IMR-90 (cell line): ENCODE data around the gene TEKT4. TPM values are rescaled to one million over a fixed set of nuclear protein-coding genes. Genes with fewer than 3 reads are reported as not detected.

ENCODE experiments used
- ATAC-seq: fragments of 200-7000 bp; cut with Tn5 transposase; 2 replicates; pipeline ENCODE4 v1.9.1; 2020; ENCODE audit warnings: low read depth, mild to moderate bottlenecking, moderate library complexity
- BruUV-seq: library from RNA; stranded (reverse); fragments of 400-500 nt; replicated peaks from 2 replicates; lab custom pipeline; 2021; lab: Mats Ljungman, UMichigan
- CTCF ChIA-PET: fragments of 300-600 bp; formaldehyde crosslinking; extraction: SDS; loops from one replicate; lab custom pipeline; 2021; ENCODE audit warnings: antibody characterized with exemption; lab: Yijun Ruan, JAX
- POLR2A ChIA-PET: fragments of 300-600 bp; sonication (Branson Sonifier 250); formaldehyde crosslinking; loops from one replicate; lab custom pipeline; 2022; ENCODE audit warnings: antibody characterized with exemption; ENCODE audit not compliant: unreplicated experiment; lab: Charles Lee
- DNase-seq: peaks from one replicate; pipeline ENCODE4 v3.0.0; 2013
- H2AFZ ChIP-seq: replicated peaks from 2 replicates; pipeline ENCODE3; 2013; ENCODE audit warnings: low read length, mild to moderate bottlenecking; ENCODE audit not compliant: poor library complexity
- H2AK5ac ChIP-seq: 2 replicates; pipeline ENCODE4 v1.6.1; 2013; ENCODE audit warnings: low read depth, low read length, inconsistent platforms
- H2AK9ac ChIP-seq: replicated peaks from 2 replicates; pipeline ENCODE3; 2013; ENCODE audit warnings: mild to moderate bottlenecking, low read depth, low read length, moderate library complexity; ENCODE audit not compliant: poor library complexity
- H2BK120ac ChIP-seq: 2 replicates; pipeline ENCODE4 v1.6.1; 2013; ENCODE audit warnings: low read depth, low read length, inconsistent platforms
- H2BK15ac ChIP-seq: 3 replicates; pipeline ENCODE4 v1.6.1; 2013; ENCODE audit warnings: low read depth, low read length, inconsistent platforms
- H2BK20ac ChIP-seq: 2 replicates; pipeline ENCODE4 v1.6.1; 2013; ENCODE audit warnings: low read depth, mild to moderate bottlenecking, inconsistent platforms, low read length, moderate library complexity
- H2BK5ac ChIP-seq: 2 replicates; pipeline ENCODE4 v1.6.1; 2013; ENCODE audit warnings: mild to moderate bottlenecking, low read depth, low read length, inconsistent platforms; ENCODE audit not compliant: poor library complexity, severe bottlenecking
- H3K14ac ChIP-seq: replicated peaks from 2 replicates; pipeline ENCODE4 v1.6.1; 2013; ENCODE audit warnings: low read depth, low read length, inconsistent platforms
- H3K18ac ChIP-seq: 2 replicates; pipeline ENCODE4 v1.6.1; 2013; ENCODE audit warnings: low read depth, low read length, control low read depth
- H3K23ac ChIP-seq: 2 replicates; pipeline ENCODE4 v1.6.1; 2013; ENCODE audit warnings: low read depth, low read length, inconsistent platforms
- H3K27ac ChIP-seq: 2 replicates; pipeline ENCODE4 v1.5.1; 2013; ENCODE audit warnings: mild to moderate bottlenecking, control low read depth, low read length; ENCODE audit not compliant: insufficient read depth
- H3K27me3 ChIP-seq: 2 replicates; pipeline ENCODE4 v1.6.1; 2013; ENCODE audit warnings: low read length; ENCODE audit not compliant: control insufficient read depth, insufficient read depth
- H3K36me3 ChIP-seq: 2 replicates; pipeline ENCODE4 v1.6.1; 2013; ENCODE audit warnings: low read length, mixed read lengths; ENCODE audit not compliant: control insufficient read depth, insufficient read depth
- H3K4ac ChIP-seq: 2 replicates; pipeline ENCODE4 v1.6.1; 2013; ENCODE audit warnings: low read depth, low read length, inconsistent platforms
- H3K4me1 ChIP-seq: 2 replicates; pipeline ENCODE4 v1.6.1; 2013; ENCODE audit warnings: low read length, mixed read lengths; ENCODE audit not compliant: control insufficient read depth, insufficient read depth
- H3K4me2 ChIP-seq: 2 replicates; pipeline ENCODE4 v1.6.1; 2013; ENCODE audit warnings: low read depth, mild to moderate bottlenecking, control low read depth, low read length, moderate library complexity
- H3K4me3 ChIP-seq: 2 replicates; pipeline ENCODE4 v1.5.1; 2013; ENCODE audit warnings: low read depth, mild to moderate bottlenecking, control low read depth, low read length, moderate library complexity; ENCODE audit not compliant: insufficient read depth
- H3K56ac ChIP-seq: 2 replicates; pipeline ENCODE4 v1.6.1; 2013; ENCODE audit warnings: low read length, inconsistent platforms; ENCODE audit not compliant: insufficient read depth; ENCODE audit errors: extremely low read depth
- H3K79me1 ChIP-seq, 2 experiments: 2 replicates each; pipeline ENCODE4 v1.6.1; 2013; ENCODE audit warnings: low read length in 2 of 2, inconsistent platforms in 1 of 2, low read depth in 1 of 2
- H3K9ac ChIP-seq: 2 replicates; pipeline ENCODE4 v1.6.1; 2013; ENCODE audit warnings: low read depth, low read length, control low read depth
- H3K9me1 ChIP-seq: 2 replicates; pipeline ENCODE4 v1.6.1; 2013; ENCODE audit warnings: low read length, inconsistent platforms; ENCODE audit not compliant: insufficient read depth
- H3K9me3 ChIP-seq: 2 replicates; pipeline ENCODE4 v1.6.1; 2013; ENCODE audit warnings: low read length; ENCODE audit not compliant: control insufficient read depth, insufficient read depth
- H4K20me1 ChIP-seq: 2 replicates; pipeline ENCODE4 v1.6.1; 2013; ENCODE audit warnings: low read length, inconsistent platforms; ENCODE audit not compliant: insufficient read depth
- H4K5ac ChIP-seq: 2 replicates; pipeline ENCODE4 v1.6.1; 2013; ENCODE audit warnings: mild to moderate bottlenecking, low read depth, low read length, control low read depth
- H4K8ac ChIP-seq, 2 experiments: 2 replicates each; pipeline ENCODE4 v1.6.1; 2013; ENCODE audit warnings: low read depth in 2 of 2, low read length in 2 of 2, control low read depth in 1 of 2, inconsistent platforms in 1 of 2
- H4K91ac ChIP-seq: 2 replicates; pipeline ENCODE4 v1.6.1; 2013; ENCODE audit warnings: low read depth, low read length, inconsistent platforms; ENCODE audit not compliant: insufficient read depth
- BHLHE40 ChIP-seq: fragments of 150-350 bp; IDR thresholded peaks from 2 replicates; pipeline ENCODE4 v1.6.1; 2016; ENCODE audit warnings: mild to moderate bottlenecking, low read depth, low read length
- CEBPB ChIP-seq: IDR thresholded peaks from 2 replicates; pipeline ENCODE4 v1.6.1; 2012; ENCODE audit warnings: low read depth, low read length, improper control_type of control experiment
- MAZ ChIP-seq: IDR thresholded peaks from 2 replicates; pipeline ENCODE4 v1.6.1; 2012; ENCODE audit warnings: low read depth, mild to moderate bottlenecking, low read length, improper control_type of control experiment, moderate library complexity, borderline replicate concordance
- MXI1 ChIP-seq: IDR thresholded peaks from 2 replicates; pipeline ENCODE4 v1.6.1; 2012; ENCODE audit warnings: low read depth, mild to moderate bottlenecking, low read length, moderate library complexity, borderline replicate concordance
- NFE2L2 ChIP-seq: fragments of 150-350 bp; IDR thresholded peaks from 2 replicates; pipeline ENCODE4 v1.6.1; 2016; ENCODE audit warnings: low read depth, mild to moderate bottlenecking, low read length
- POLR2A ChIP-seq: IDR thresholded peaks from 2 replicates; pipeline ENCODE4 v1.6.1; 2012; ENCODE audit warnings: mild to moderate bottlenecking, low read depth, low read length
- RAD21 ChIP-seq: IDR thresholded peaks from 2 replicates; pipeline ENCODE4 v1.6.1; 2012; ENCODE audit warnings: low read length, improper control_type of control experiment
- RFX5 ChIP-seq: IDR thresholded peaks from 2 replicates; pipeline ENCODE4 v1.8.0; 2012; ENCODE audit warnings: low read depth, mild to moderate bottlenecking, low read length, moderate library complexity
- WGBS, 2 experiments: methylation state at CpG; one replicate each; pipeline versions ENCODE4 v1.1.5 to v1.1.7; 2013; ENCODE audit warnings: missing lambda C conversion rate in 2 of 2; ENCODE audit not compliant: insufficient read length in 1 of 2; ENCODE audit errors: extremely low coverage in 2 of 2; 5-methylcytosine and 5-hydroxymethylcytosine counted together
- dilution Hi-C: fragments of 300-500 bp; cut with HindIII; formaldehyde crosslinking; loops from one replicate; pipeline ENCODE4 v1.14.3; 2018; ENCODE audit warnings: low sequenced_read_pairs; ENCODE audit not compliant: unreplicated experiment
- in situ Hi-C: fragments of 300-500 bp; cut with MboI; formaldehyde crosslinking; loops from 3 replicates; pipeline ENCODE4 v1.14.3; 2019; ENCODE audit warnings: low sequenced_read_pairs, inconsistent platforms, mixed read lengths
- intact Hi-C: fragments of 100-400 bp; cut with micrococcal nuclease; formaldehyde crosslinking; loops from 2 replicates; pipeline ENCODE4 v1.10.0; 2022
- polyA plus RNA-seq, 3 experiments: library from polyadenylated mRNA; depleted of rRNA; stranded (reverse); fragments of >200 nt; gene quantifications; 2 replicates each; pipeline ENCODE4 v1.2.3, GENCODE V29; 2012; ENCODE audit warnings: low replicate concordance in 1 of 3
- total RNA-seq: library from RNA; depleted of rRNA; stranded (reverse); fragments of >200 nt; gene quantifications from 2 replicates; pipeline ENCODE4 v1.2.3, GENCODE V29; 2012
- TF ChIP-seq, protein P1 (sequence below): fragments of 150-350 bp; IDR thresholded peaks from 2 replicates; pipeline ENCODE4 v1.6.1; 2016; ENCODE audit warnings: low read depth, mild to moderate bottlenecking, low read length, moderate library complexity, borderline replicate concordance
- TF ChIP-seq, protein P2 (sequence below): fragments of 150-350 bp; IDR thresholded peaks from 2 replicates; pipeline ENCODE4 v1.6.1; 2017; ENCODE audit warnings: mild to moderate bottlenecking, antibody characterized with exemption, low read length, low read depth
- TF ChIP-seq, protein P3 (sequence below): conservative IDR thresholded peaks from 2 replicates; pipeline ENCODE4 v1.5.1; 2012; ENCODE audit warnings: mild to moderate bottlenecking, low read depth, low read length, improper control_type of control experiment

Gene TEKT4
- total and polyA plus RNA-seq, 2 of the 4 experiments (the other 2 are of a cell fraction) = not detected

DNA sequence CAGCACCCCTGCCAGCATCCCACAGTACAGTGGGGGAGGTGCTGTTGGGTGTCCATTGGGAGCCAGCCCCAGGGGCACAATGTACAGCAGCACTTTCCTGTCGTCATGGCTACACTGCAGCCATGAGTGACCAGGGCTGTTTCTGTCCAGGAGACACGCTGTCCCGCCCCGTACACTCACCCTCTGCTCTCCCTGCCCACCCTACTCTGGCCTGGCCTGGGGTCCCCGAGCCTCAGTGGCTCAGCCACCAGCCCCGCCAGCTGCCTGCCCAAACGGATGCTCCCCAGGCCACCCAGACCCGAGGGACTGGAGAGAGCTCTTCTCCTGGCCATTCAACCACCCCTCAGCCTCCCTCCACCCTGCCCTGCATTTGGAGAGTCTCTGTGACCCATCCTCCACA, 9.3 kb downstream of the TEKT4 start:
- Histone ChIP-seq H2AFZ (no peak overlapping the region), H3K9me3 (no peaks in the 10 kb centered on the region), H2AK9ac (no peak overlapping the region), H3K9me1 (no peaks in the 10 kb centered on the region), H2BK5ac (no peak overlapping the region), H3K9ac (no peak overlapping the region), H3K56ac (no peak overlapping the region), H3K18ac (no peak overlapping the region), H4K20me1 (no peaks in the 10 kb centered on the region), H4K8ac (no peak overlapping the region), H3K23ac (no peak overlapping the region), H2AK5ac (no peak overlapping the region), H4K91ac (no peak overlapping the region), H3K27me3 (no peaks in the 10 kb centered on the region), H3K4me1 (no peaks in the 10 kb centered on the region), H3K79me1 (no peaks in the 10 kb centered on the region), H2BK15ac (no peak overlapping the region), H3K36me3 (no peaks in the 10 kb centered on the region), H3K14ac (no peak overlapping the region), H3K27ac (no peak overlapping the region), H3K4me2 (no peak overlapping the region), H2BK120ac (no peak overlapping the region), H4K5ac (no peak overlapping the region), H3K4ac (no peak overlapping the region), H2BK20ac (no peak overlapping the region), H3K4me3 (no peak overlapping the region)
- in situ Hi-C loops (no loop called here), dilution Hi-C loops (no loop called here), intact Hi-C loops (no loop called here)
- no peak for DNase-seq
- WGBS, 2 experiments = 44% methylated on average over 6 of the region's 8 CpGs; no CpG with 5 or more reads in 1 of the 2 experiments
- BruUV-seq = no TSS peak
- ChIA-PET CTCF (no interaction called here), POLR2A (no interaction called here)
- TF ChIP-seq, protein P1, sequence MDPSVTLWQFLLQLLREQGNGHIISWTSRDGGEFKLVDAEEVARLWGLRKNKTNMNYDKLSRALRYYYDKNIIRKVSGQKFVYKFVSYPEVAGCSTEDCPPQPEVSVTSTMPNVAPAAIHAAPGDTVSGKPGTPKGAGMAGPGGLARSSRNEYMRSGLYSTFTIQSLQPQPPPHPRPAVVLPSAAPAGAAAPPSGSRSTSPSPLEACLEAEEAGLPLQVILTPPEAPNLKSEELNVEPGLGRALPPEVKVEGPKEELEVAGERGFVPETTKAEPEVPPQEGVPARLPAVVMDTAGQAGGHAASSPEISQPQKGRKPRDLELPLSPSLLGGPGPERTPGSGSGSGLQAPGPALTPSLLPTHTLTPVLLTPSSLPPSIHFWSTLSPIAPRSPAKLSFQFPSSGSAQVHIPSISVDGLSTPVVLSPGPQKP = no peak
- TF ChIP-seq RFX5 = no peak
- TF ChIP-seq, protein P2, sequence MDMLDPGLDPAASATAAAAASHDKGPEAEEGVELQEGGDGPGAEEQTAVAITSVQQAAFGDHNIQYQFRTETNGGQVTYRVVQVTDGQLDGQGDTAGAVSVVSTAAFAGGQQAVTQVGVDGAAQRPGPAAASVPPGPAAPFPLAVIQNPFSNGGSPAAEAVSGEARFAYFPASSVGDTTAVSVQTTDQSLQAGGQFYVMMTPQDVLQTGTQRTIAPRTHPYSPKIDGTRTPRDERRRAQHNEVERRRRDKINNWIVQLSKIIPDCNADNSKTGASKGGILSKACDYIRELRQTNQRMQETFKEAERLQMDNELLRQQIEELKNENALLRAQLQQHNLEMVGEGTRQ = no peak
- no peak for TF ChIP-seq RAD21
- no peak for TF ChIP-seq MXI1
- TF ChIP-seq MAZ = no peak
- no peak for TF ChIP-seq BHLHE40
- TF ChIP-seq, protein P3, sequence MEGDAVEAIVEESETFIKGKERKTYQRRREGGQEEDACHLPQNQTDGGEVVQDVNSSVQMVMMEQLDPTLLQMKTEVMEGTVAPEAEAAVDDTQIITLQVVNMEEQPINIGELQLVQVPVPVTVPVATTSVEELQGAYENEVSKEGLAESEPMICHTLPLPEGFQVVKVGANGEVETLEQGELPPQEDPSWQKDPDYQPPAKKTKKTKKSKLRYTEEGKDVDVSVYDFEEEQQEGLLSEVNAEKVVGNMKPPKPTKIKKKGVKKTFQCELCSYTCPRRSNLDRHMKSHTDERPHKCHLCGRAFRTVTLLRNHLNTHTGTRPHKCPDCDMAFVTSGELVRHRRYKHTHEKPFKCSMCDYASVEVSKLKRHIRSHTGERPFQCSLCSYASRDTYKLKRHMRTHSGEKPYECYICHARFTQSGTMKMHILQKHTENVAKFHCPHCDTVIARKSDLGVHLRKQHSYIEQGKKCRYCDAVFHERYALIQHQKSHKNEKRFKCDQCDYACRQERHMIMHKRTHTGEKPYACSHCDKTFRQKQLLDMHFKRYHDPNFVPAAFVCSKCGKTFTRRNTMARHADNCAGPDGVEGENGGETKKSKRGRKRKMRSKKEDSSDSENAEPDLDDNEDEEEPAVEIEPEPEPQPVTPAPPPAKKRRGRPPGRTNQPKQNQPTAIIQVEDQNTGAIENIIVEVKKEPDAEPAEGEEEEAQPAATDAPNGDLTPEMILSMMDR = no peak
- no peak for TF ChIP-seq CEBPB
- no peak for TF ChIP-seq NFE2L2
- TF ChIP-seq POLR2A = no peak
- ATAC-seq = no peak
